ENCODE results near the gene MINAR1.

Gene MINAR1

DNA sequence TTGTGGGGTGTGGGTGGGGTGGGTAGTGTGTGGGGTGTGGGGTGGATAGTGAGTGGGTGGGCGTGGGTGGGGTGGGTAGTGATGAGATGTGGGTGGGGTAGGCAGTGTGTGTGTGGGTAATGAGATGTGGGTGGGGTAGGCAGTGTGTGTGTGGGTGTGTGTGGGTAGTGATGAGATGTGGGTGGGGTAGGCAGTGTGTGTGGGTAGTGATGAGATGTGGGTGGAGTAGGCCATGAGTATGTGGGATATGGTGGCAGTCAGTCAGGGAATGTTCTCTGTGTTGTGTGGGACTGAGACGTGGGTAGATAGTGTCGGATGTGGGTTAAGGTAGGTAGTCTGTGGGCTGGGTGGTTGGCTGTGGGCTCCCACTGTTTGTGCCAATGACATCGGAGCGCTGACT, 7.1 kb downstream of the MINAR1 start:
- DNase-seq (ENCODE audit: insufficient read length, low spot score) (no peak), FAIRE-seq (no peak)
- no peak for TF ChIP-seq PAX5 (IDR thresholded peaks at IDR 0.05; ENCODE audit: insufficient read depth, low read length, severe bottlenecking)
- no peak for TF ChIP-seq POLR2AphosphoS5 (IDR thresholded peaks at IDR 0.05; ENCODE audit: low read depth, low read length)
- no peak for TF ChIP-seq SPI1 (IDR thresholded peaks at IDR 0.05; ENCODE audit: low read depth, low read length)
- no peak for TF ChIP-seq TAF1 (IDR thresholded peaks at IDR 0.05; ENCODE audit: low read depth, low read length)
- no peak for TF ChIP-seq POLR2A (IDR thresholded peaks at IDR 0.05; ENCODE audit: low read depth, low read length)
- no peak for TF ChIP-seq POU2F2 (IDR thresholded peaks at IDR 0.05; ENCODE audit: low read depth, low read length)

DNA sequence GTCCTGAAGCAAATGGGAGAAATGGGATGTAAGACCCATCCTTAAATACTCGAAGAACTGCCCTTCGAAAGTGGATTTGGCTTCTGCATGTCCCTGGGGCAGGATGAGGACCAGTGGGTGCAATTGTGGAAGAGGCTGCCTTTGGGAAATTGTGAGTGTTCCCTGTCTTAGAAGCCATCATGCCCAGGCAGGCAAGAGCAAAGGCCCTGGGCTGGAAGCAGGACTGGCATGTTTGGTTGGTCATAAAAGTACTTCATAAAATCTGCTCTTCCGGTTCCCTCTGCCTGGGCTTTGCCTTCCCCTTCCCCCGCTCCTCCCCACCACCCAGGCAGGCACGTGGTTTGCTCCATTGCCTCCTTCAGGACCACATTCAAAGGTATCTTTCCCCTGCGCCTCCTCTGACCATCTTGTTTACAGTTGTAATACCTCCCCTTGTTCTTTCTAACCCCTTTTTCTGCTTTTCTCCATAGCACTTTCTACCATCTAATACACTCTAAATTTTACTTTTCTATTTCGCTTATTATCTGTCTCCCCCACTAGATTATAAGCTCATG, 8.3 kb downstream of the MINAR1 start:
- DNase-seq (ENCODE audit: insufficient read length, low spot score) (no peak), FAIRE-seq (no peak)
- TF ChIP-seq POU2F2 (IDR thresholded peaks at IDR 0.05; ENCODE audit: low read depth, low read length) (no peak), POLR2A (IDR thresholded peaks at IDR 0.05; ENCODE audit: low read depth, low read length) (no peak), TAF1 (IDR thresholded peaks at IDR 0.05; ENCODE audit: low read depth, low read length) (no peak), SPI1 (IDR thresholded peaks at IDR 0.05; ENCODE audit: low read depth, low read length) (no peak), POLR2AphosphoS5 (IDR thresholded peaks at IDR 0.05; ENCODE audit: low read depth, low read length) (no peak), PAX5 (IDR thresholded peaks at IDR 0.05; ENCODE audit: insufficient read depth, low read length, severe bottlenecking) (no peak)

DNA sequence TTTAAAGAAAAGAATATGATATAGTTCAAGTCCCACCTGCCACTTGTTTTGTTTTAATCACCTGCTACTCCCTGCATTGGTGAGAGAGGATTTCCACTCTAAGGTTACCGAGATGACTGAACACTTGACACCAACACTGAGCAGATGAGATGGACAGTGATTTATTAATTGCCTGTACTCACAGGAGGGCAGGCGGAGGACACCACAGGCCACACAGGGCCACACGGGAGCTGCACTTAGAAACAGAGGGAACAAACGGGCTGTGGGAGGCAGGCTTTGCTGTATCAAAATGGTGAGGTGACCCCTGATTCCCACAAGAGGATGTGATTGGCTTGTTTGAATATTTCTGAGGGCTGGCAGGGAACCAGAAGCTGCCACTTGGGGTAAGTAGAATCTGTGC, 10.8 kb downstream of the MINAR1 start:
- DNase-seq (ENCODE audit: insufficient read length, low spot score) (no peak), FAIRE-seq (no peak)
- TF ChIP-seq PAX5 (IDR thresholded peaks at IDR 0.05; ENCODE audit: insufficient read depth, low read length, severe bottlenecking), result no peak
- no peak for TF ChIP-seq POLR2AphosphoS5 (IDR thresholded peaks at IDR 0.05; ENCODE audit: low read depth, low read length)
- TF ChIP-seq TAF1 (IDR thresholded peaks at IDR 0.05; ENCODE audit: low read depth, low read length), result no peak
- no peak for TF ChIP-seq SPI1 (IDR thresholded peaks at IDR 0.05; ENCODE audit: low read depth, low read length)
- TF ChIP-seq POLR2A (IDR thresholded peaks at IDR 0.05; ENCODE audit: low read depth, low read length), result no peak
- TF ChIP-seq POU2F2 (IDR thresholded peaks at IDR 0.05; ENCODE audit: low read depth, low read length), result no peak

- FAIRE-seq (no peak), DNase-seq (ENCODE audit: insufficient read length, low spot score) (no peak)
- TF ChIP-seq POU2F2 (IDR thresholded peaks at IDR 0.05; ENCODE audit: low read depth, low read length) (no peak), TAF1 (IDR thresholded peaks at IDR 0.05; ENCODE audit: low read depth, low read length) (no peak), POLR2A (IDR thresholded peaks at IDR 0.05; ENCODE audit: low read depth, low read length) (no peak), SPI1 (IDR thresholded peaks at IDR 0.05; ENCODE audit: low read depth, low read length) (no peak), POLR2AphosphoS5 (IDR thresholded peaks at IDR 0.05; ENCODE audit: low read depth, low read length) (no peak), PAX5 (IDR thresholded peaks at IDR 0.05; ENCODE audit: insufficient read depth, low read length, severe bottlenecking) (no peak)
Measured at GRCh38 chr15:79447060-79447459, 14.9 kb downstream of the MINAR1 start.

- TF ChIP-seq SPI1 (IDR thresholded peaks at IDR 0.05; ENCODE audit: low read depth, low read length) (no peak), POLR2A (IDR thresholded peaks at IDR 0.05; ENCODE audit: low read depth, low read length) (no peak), TAF1 (IDR thresholded peaks at IDR 0.05; ENCODE audit: low read depth, low read length) (no peak), POLR2AphosphoS5 (IDR thresholded peaks at IDR 0.05; ENCODE audit: low read depth, low read length) (no peak), POU2F2 (IDR thresholded peaks at IDR 0.05; ENCODE audit: low read depth, low read length) (no peak), PAX5 (IDR thresholded peaks at IDR 0.05; ENCODE audit: insufficient read depth, low read length, severe bottlenecking) (no peak)
- no peak for FAIRE-seq
- DNase-seq (ENCODE audit: insufficient read length, low spot score), result no peak
Measured at GRCh38 chr15:79450648-79451047, 18.5 kb downstream of the MINAR1 start.

GRCh38 chr15:79451361-79451999, 19.3 kb downstream of the MINAR1 start:
- no peak for FAIRE-seq
- TF ChIP-seq POU2F2 (IDR thresholded peaks at IDR 0.05; ENCODE audit: low read depth, low read length) (no peak), POLR2AphosphoS5 (IDR thresholded peaks at IDR 0.05; ENCODE audit: low read depth, low read length) (no peak), PAX5 (IDR thresholded peaks at IDR 0.05; ENCODE audit: insufficient read depth, low read length, severe bottlenecking) (no peak), SPI1 (IDR thresholded peaks at IDR 0.05; ENCODE audit: low read depth, low read length) (no peak), POLR2A (IDR thresholded peaks at IDR 0.05; ENCODE audit: low read depth, low read length) (no peak), TAF1 (IDR thresholded peaks at IDR 0.05; ENCODE audit: low read depth, low read length) (no peak)
- DNase-seq (ENCODE audit: insufficient read length, low spot score), result no peak

DNA sequence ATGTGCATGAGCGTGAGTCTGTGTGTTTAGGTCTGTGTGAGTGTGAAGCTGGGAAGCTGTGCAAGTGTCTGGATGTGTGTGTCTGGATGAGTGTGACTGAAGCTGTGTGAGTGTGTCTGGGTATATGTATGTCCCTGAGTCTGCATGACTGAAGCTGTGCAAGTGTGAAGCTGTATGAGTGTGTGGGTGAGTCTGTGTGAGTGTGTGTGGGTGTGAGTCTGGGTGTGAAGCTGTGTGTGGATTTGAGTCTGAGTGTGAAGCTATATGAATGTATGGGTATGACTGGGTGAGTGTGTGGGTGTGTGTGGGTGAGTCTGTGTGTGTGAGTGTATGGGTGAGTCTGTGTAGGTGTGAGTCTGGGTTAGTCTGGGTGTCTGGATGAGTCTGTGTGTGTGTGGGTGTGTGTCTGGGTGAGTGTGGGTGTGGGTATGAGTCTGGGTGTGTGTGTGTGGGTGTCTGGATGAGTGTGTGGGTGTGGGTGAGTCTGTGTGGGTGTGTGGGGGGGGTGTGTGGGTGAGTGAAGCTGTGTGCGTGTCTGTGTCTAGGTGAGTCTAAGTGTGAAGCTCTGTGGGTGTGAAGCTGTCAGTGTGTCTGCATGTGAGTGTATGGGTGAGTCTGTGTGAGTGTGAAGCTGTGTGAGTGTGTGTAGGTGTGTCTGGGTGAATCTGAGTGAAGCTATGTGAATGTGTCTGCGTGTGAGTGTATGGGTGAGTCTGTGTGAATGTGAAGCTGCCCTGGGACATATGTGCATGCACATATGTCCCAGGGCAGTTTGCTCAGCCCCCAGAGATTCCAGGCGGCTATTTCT, 20.3 kb downstream of the MINAR1 start:
- FAIRE-seq, result no peak
- DNase-seq (ENCODE audit: insufficient read length, low spot score), result no peak
- TF ChIP-seq SPI1 (IDR thresholded peaks at IDR 0.05; ENCODE audit: low read depth, low read length), result no peak
- TF ChIP-seq POLR2A (IDR thresholded peaks at IDR 0.05; ENCODE audit: low read depth, low read length), result no peak
- TF ChIP-seq PAX5 (IDR thresholded peaks at IDR 0.05; ENCODE audit: insufficient read depth, low read length, severe bottlenecking), result no peak
- TF ChIP-seq POLR2AphosphoS5 (IDR thresholded peaks at IDR 0.05; ENCODE audit: low read depth, low read length), result no peak
- TF ChIP-seq POU2F2 (IDR thresholded peaks at IDR 0.05; ENCODE audit: low read depth, low read length), result no peak
- TF ChIP-seq TAF1 (IDR thresholded peaks at IDR 0.05; ENCODE audit: low read depth, low read length), result no peak

GRCh38 chr15:79453446-79453845, 21.3 kb downstream of the MINAR1 start:
- FAIRE-seq (no peak), DNase-seq (ENCODE audit: insufficient read length, low spot score) (no peak)
- no peak for TF ChIP-seq POLR2AphosphoS5 (IDR thresholded peaks at IDR 0.05; ENCODE audit: low read depth, low read length)
- TF ChIP-seq TAF1 (IDR thresholded peaks at IDR 0.05; ENCODE audit: low read depth, low read length), result no peak
- no peak for TF ChIP-seq PAX5 (IDR thresholded peaks at IDR 0.05; ENCODE audit: insufficient read depth, low read length, severe bottlenecking)
- no peak for TF ChIP-seq POLR2A (IDR thresholded peaks at IDR 0.05; ENCODE audit: low read depth, low read length)
- no peak for TF ChIP-seq POU2F2 (IDR thresholded peaks at IDR 0.05; ENCODE audit: low read depth, low read length)
- no peak for TF ChIP-seq SPI1 (IDR thresholded peaks at IDR 0.05; ENCODE audit: low read depth, low read length)

DNA sequence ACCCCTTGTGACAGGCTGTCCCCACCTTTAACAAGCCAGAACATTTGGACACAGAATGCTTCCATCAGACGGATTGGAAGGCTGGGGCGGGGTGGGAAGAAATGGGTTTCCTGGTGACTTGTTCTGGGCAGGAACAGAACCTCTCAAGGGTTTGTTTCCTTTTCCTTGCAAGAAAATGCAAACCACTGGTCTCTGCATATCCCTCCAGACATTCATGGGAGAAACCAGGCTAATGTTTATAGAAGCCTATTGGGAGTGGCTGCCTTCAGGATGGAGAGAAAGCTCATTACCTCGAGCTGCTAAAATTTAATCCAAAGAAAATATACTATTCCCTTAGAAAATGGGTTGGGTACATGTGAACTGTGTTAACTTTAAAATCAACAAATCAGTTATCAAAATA, 21.9 kb downstream of the MINAR1 start:
- TF ChIP-seq PAX5 (IDR thresholded peaks at IDR 0.05; ENCODE audit: insufficient read depth, low read length, severe bottlenecking), result no peak
- TF ChIP-seq POLR2AphosphoS5 (IDR thresholded peaks at IDR 0.05; ENCODE audit: low read depth, low read length), result no peak
- TF ChIP-seq TAF1 (IDR thresholded peaks at IDR 0.05; ENCODE audit: low read depth, low read length), result no peak
- no peak for TF ChIP-seq POLR2A (IDR thresholded peaks at IDR 0.05; ENCODE audit: low read depth, low read length)
- no peak for TF ChIP-seq POU2F2 (IDR thresholded peaks at IDR 0.05; ENCODE audit: low read depth, low read length)
- no peak for TF ChIP-seq SPI1 (IDR thresholded peaks at IDR 0.05; ENCODE audit: low read depth, low read length)

More for the DNA sequence above, 21.9 kb downstream of the MINAR1 start:
- no peak for FAIRE-seq
- no peak for DNase-seq (ENCODE audit: insufficient read length, low spot score)
